ENCODE data around the gene SMOC1.

DNA sequence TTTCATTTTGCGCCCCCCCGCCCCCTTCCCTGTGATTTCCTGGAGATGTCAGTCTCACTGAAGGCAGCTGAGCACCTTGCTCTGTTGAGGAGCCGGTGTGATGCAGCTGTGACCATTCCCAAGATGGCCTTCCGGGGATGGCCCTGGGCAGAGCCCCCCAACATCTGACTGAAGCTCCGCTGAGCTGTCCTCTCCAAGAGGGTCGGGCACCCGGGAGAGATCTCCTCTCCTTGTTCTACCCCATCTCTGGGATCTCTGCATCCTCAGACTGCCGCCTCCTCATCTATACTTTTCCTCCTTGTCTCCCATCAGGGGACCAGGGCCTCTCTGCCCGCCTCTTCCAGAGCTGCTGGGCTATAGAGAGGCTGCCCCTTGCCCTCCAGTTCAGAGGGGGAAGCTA lies 965 bp upstream of the SMOC1 start:
- TF ChIP-seq FOXM1 (IDR thresholded peaks at IDR 0.05; ENCODE audit: borderline replicate concordance) (no peak), SP1 (IDR thresholded peaks at IDR 0.05) (no peak), ELF4 (IDR thresholded peaks at IDR 0.05) (no peak), ARNT (IDR thresholded peaks at IDR 0.05) (no peak), FOXK2 (IDR thresholded peaks at IDR 0.05) (no peak), TARDBP (IDR thresholded peaks at IDR 0.05) (no peak), CTBP1 (IDR thresholded peaks at IDR 0.05; ENCODE audit: borderline replicate concordance) (no peak), HDGF (IDR thresholded peaks at IDR 0.05; ENCODE audit: borderline replicate concordance) (no peak), NFRKB (IDR thresholded peaks at IDR 0.05) (no peak), SUZ12 (IDR thresholded peaks at IDR 0.05) (no peak), ZNF384 (IDR thresholded peaks at IDR 0.05) (no peak), BHLHE40 (IDR thresholded peaks at IDR 0.05; ENCODE audit: borderline replicate concordance) (no peak), LEF1 (IDR thresholded peaks at IDR 0.05; ENCODE audit: borderline replicate concordance) (no peak)
- TF ChIP-seq, protein P1, sequence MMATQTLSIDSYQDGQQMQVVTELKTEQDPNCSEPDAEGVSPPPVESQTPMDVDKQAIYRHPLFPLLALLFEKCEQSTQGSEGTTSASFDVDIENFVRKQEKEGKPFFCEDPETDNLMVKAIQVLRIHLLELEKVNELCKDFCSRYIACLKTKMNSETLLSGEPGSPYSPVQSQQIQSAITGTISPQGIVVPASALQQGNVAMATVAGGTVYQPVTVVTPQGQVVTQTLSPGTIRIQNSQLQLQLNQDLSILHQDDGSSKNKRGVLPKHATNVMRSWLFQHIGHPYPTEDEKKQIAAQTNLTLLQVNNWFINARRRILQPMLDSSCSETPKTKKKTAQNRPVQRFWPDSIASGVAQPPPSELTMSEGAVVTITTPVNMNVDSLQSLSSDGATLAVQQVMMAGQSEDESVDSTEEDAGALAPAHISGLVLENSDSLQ (IDR thresholded peaks at IDR 0.05): no peak
